Kidney glomerular epithelial cell (primary cell): ENCODE measurements around the gene POLR1G.

Source experiments
- DNase-seq: peaks from one replicate; lab custom pipeline; 2025; lab: John Stamatoyannopoulos, UW

Gene POLR1G, protein sequence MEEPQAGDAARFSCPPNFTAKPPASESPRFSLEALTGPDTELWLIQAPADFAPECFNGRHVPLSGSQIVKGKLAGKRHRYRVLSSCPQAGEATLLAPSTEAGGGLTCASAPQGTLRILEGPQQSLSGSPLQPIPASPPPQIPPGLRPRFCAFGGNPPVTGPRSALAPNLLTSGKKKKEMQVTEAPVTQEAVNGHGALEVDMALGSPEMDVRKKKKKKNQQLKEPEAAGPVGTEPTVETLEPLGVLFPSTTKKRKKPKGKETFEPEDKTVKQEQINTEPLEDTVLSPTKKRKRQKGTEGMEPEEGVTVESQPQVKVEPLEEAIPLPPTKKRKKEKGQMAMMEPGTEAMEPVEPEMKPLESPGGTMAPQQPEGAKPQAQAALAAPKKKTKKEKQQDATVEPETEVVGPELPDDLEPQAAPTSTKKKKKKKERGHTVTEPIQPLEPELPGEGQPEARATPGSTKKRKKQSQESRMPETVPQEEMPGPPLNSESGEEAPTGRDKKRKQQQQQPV

DNA sequence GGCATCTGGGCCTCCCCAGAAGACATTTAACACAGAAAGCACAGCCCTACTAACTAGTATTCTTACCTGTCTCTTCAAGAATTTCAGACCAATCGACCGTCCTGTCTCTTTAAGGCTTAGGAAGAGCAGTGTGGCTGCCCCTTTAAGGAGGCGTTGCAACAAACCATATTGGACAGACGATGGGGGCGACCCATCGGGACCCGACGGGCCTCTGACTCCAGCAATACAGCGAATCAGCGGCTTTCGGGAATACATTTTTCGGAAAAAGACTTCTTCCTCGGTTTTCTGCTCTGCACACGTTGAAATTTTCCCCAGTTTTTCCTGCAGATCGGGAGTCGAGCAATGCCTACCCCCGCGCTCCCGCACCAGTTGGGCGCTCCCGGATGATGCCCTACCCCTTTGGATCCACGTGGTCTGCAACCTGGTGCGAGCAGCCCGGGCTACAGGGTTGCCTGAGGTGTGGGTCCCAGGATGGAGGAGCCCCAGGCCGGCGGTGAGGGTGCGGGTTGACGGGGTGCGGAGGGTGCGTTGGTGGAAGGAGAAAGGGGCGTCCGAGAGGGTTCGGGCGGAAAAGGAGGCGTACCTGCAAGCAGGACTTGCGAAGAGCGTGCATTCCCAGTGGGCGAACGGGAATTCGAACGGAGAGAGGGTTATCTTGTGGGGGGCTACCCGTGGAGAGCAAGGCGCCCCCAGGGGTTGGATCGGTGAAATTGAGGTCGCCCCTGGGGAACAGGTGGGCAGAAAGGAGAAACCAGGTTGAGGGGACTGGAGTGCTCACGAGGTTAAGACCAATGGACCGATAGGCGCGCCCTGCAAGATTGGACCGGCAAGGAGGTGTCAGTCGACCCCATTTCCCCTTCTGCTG is at the start of gene POLR1G:
Gene POLR1G, plus strand, starts transcription at position 419 of the 865 bp plus-strand sequence. Its CDS starts 53 bp downstream, at position 472.
- peak; percentile 93 for DNase-seq

DNA sequence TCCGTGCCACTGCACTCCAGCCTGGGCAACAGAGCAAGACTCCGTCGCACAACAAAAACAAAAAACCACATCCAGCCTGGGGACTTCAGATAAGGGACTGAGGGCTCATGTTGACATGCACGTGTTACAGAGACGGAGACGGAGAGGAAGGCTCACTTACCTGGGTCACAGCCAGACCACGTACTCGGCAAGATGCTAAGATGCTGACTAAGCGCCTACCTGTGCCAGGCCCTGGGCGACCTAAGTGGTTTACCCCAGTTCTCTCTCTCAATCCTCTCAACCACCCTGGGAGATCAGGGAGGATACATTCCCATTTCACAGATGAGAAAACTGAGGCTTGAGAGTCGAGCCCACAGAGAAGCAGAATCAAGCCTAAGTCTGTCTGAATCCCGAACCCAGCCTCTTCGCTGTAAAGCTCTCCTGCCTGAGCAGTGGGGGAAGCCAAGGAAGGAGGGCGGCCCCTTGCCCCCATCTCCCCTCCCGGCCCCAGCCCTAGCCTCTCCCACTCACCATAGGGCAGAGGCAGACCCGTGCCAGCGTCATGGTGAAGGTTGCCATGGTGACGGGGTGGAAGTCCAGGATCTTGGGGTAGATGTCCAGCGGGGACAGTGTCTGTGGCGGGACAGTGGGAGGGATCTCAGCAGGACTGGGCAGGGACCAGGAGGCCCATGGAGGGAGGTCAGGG is 49.5 kb upstream of the POLR1G start:
- DNase-seq = no peak

DNA sequence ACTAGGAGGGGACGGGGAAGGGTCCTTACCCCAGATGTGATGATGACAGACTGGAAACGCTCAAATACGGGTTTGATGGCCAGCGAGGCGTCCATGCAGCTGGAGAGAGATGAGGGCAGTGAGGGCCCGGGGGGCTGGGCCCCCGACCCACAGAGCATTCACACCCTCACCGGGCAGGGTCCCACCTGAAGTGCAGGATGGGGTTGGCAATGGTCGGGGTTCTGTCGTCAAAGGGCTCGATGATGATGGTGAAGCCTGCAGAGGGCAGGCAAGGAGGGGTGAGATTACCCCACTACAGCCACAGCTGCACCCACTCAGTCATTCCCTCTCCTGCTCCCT is 49.0 kb upstream of the POLR1G start:
- DNase-seq = no peak

DNA sequence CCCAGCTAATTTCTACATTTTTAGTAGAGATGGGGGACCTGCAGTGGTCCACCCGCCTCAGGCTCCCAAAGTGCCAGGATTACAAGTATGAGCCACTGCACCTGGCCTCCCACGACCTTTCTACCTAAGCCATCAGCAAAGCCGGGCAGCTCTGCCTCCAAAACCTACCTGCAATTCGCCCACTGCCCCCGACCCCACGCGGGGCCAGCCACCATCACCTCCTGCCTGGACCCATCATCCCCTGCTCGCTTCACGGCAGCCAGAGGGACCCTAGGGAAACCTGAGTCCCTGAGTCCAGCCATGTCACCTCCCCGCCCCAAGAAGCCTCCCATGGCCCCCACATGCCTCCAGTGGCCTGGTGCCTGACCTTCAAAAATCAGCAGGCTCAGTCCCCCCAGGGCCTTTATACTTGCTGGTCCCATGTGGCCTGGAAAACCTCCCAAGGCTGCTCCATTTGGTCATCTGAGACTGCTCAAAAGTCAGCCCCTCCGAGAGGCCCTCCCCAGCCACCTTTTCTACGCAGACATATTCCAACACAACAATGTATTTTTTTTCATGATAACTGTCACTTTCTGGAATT is 48.1 kb upstream of the POLR1G start:
- no peak for DNase-seq

DNA sequence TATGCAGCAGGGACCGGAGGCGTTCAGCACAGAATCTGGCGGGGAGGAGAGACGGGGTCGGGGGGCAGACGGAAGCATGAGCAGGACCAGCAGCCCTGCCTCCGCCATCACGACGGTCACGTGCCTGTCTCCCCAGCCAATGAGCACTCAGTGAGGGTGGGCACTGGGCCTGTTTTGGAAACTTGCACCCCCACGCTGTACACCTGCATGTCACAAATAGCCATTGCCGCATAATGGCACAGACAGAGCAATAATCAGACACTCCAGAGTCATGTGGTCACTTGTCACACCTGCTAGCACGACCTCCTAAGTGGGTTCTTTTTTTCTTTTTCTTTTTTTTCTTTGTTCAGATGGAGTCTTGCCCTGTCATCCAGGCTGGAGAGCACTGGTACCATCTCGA is 44.8 kb upstream of the POLR1G start:
- no peak for DNase-seq

DNA sequence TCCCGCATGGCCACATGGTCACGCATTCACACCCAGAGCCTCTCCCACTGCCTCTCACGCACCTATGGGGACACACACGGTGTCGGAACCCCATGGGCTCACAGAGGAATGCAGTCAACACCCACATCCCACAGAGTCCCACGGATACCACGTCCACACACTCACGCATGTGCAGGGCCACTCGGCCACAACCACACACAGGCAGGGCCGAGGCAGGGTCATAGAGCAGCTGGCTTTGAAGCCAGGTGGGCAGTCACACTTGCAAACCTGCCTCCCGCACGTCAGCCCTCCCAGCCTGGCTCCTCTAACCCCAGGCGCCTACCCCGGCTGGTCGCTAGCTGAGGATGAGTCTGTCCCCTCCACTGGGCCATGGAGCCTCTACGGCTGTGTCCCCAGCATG is 44.2 kb upstream of the POLR1G start:
- no peak for DNase-seq

DNA sequence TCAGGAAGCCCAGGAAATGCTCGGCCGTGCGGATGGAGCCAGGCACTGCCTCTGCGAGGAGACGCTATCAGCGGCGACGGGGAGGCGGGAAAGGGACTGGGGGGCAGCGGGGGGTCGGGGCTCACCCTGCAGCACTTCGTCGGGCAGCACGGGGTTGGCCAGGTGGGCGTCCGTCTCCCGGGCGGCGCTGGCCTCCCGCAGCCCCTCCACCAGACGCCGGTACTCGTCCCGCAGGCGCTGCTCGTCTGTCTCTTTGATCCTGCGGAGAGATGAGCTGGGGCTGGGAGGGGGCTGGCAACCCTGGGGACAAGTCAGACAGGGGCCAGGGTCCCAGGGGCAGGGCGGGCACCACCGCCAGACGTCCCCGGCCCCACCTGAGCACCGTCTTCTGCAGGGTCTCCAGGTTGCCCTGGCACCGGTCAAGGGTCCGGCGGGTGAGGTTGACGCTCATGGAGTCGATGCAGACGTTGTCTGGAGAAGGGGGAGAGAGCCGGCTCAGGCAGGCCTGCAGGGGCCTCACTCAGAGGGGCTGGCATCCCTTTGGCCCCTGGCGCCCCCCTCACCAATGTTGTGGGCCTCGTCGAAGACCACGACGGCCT is 42.5 kb upstream of the POLR1G start:
- no peak for DNase-seq

DNA sequence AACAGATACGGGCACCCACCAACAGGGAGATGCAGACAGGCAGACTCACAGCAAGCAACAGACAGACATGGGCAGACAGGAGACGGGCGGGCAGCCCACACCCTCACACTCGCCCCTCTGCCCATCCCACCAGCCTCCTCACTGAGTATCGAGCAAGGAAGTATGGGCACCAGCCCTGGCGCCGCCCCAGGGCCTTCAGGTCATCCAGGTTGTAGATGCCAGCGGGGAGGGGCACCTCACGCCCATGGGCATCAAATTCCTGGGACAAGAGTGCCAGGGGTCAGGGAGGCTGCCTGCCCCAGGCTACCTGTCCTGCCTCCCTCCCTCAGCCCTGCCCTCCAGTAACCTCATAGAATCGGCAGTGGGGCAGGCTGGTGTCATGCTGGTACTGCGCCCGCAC is 41.7 kb upstream of the POLR1G start:
- DNase-seq = no peak

DNA sequence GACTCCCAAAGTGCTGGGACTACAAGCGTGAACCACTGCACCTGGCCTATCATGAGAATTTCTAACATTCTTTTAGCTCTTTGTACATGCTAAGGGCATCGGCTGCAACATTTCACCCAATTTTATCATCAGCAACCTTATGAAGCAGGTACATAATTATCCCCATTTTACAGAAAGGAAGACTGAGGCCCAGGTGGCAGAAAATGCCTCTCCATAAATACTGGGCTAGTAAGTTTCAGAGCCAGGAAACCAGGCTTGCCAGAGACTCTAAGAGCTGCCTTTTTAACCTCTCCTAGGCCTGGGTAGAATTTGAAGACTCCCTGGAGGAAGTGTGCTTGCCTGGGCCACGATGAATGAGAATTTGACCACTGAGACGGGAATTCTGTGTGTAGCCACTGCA is 38.3 kb upstream of the POLR1G start:
- DNase-seq = no peak

DNA sequence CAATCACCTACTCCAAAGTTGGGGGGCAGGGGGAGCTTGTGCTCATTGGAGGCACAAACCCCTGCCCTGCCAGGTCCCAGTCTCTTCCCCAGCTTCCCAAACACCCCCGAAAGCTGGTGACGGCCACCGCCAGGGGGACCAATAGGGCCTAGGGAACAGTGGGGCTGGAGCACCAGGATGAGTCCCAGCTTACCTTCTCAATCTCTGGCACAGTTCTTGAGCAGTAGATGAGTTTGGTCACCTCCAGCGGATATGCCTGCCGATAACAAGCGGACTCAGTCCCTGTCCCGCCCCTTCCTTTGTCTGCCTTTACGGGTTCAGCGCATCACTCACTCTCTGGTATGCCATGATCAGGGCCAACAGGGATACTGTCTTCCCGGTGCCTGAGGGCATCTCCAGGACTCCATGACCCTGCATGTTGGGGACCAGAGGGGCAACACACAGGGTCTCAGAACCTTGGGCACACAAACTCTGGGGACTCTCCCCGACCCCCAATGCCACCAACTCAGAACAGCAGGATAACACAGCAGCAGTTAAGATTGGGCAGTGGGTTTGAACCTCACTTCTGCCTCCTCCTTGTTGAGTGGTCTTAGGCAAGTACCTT is 37.6 kb upstream of the POLR1G start:
- no peak for DNase-seq

DNA sequence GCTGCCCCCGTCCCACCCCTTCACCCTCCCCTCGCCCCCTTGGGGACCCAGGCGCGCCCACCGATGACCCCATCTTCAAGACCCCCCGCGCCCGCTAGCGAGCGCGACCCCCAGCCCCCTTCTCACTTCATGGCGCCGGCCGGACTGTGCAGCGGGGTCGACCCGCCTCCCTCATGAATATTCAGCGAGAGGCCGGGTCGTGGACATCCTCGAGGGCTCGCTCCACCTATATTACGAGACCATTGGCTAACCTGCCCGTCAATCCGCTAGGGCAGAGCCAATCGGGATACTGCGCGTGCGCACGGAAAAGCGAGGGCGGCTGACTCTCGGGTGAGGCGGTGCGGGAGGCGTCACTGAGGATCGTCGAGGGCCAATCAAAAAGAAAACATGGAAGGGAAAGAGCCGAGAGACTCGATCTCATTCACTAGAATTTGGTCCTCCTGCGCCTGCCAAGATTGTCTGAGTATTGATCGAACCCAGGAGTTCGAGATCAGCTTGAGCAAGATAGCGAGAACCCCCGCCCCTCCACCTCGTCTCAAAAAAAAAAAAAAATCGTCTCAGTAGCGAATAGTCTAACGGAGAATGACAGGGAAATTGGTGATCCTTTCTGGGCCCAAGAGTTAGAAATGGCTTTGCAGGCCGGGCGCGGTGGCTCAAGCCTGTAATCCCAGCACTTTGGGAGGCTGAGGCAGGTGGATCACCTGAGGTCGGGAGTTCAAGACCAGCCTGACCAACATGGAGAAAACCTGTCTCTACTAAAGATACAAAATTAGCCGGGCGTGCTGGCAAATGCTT is 35.8 kb upstream of the POLR1G start, which contains the start of gene ERCC2:
Gene ERCC2, minus strand, starts transcription at position 164 of the 795 bp plus-strand sequence. Its CDS starts 33 bp downstream, at position 131.
- peak; percentile 94 for DNase-seq

DNA sequence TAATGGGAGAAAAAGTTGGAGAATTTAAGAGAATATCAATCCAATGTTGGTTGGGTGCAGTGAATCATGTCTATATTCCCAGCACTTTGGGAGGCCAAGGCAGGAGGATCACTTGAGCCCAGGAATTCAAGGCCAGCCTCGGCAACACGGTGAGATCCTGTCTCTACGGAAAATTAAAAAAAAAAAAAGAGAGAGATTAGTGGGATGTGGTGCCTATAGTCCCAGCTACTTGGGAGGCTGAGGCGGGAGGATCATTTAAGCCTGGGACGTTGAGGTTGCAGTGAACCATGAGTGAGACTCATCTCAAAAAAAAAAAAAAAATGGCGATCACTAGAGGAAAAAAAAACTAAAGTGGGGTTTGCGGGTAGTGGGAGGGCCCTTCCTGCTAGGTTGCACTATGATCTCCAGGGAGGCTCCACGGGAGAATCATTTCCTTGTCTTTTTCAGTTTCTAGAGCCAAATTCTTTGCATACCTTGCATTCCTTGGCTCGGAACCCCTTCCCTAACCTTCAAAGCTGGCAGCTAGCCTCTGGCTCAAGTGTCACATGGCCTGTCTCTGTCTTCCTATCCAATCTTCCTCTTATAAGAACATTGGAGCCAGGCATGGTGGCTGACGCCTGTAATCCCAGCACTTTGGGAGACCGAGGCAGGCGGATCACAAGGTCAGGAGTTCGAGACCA is 30.3 kb upstream of the POLR1G start:
- DNase-seq = peak; percentile 93

DNA sequence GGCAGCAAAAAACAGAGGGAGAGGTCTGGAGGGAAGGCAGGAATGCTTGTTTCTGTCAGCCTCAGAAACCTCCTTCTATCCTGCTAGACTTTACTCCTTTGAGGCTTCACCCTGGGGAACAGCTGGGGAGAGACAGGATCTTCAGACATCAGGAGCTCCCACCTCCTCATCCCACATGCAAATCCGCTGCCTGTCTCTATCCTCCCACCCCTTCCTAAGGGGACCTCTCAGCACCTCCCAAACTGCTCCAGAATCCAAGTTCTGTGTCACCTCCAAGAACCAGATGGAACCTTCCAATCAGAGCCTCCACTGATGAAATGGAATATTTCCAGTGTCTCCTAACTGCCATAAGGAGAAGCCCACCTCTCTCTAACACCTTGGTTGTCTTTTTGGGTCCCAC is 26.3 kb upstream of the POLR1G start:
- no peak for DNase-seq

DNA sequence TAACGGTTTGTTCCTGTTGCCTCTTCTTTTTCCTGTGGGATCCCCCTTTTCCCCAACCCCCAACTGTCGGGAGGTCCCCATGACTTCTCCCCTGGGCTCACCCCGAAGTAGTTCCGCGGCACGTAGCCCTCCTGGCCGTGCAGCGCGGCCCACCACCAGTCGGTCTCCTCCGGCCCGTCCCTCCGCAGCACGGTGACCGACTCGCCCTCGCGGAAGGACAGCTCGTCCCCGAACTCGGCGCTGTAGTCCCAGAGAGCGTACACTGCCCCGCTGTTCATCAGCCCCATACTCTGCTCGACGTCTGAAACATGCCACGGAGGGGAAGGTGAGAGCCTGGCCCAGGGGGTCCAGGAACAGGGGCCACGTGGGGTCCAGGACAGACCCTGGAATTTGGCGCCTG is 24.0 kb upstream of the POLR1G start:
- DNase-seq = no peak

DNA sequence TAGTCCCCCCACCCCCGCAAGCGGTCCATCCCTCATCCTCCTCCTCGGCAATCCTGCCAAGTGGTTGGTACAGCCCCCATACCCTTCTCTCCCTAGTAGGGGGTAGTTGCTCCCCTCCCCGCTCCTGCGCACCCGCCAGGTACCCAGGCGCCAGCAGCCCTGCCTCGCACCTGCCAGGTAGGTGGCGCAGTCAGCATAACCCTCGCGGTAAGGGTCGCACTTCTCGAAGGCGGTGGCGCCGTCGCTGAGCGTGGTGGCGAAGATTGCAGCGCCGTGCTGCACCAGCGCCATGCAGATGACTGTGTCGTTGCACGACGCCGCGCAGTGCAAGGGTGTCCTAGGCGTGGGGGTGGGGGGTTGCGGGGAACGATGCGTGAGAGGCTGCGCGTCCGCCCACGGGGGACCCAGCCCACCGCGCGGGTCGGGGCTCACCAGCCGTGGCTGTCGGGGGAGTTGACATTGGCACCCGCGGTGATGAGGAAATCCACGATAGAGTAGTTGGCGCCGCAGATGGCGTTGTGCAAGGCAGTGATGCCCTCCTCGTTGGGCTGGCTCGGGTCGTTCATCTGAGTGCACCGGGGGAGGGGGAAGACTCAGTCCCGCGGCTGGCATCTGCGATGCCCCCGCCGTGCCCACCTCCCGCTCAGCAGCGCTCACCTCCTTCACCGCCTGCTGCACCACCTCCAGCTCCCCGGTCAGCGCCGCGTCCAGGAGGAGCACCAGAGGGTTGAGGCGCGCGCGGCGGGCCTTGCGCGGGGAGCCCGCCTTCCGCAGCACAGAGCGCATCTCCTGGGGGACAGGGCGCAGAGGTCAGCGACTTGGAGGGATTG is 20.8 kb upstream of the POLR1G start:
- no peak for DNase-seq

DNA sequence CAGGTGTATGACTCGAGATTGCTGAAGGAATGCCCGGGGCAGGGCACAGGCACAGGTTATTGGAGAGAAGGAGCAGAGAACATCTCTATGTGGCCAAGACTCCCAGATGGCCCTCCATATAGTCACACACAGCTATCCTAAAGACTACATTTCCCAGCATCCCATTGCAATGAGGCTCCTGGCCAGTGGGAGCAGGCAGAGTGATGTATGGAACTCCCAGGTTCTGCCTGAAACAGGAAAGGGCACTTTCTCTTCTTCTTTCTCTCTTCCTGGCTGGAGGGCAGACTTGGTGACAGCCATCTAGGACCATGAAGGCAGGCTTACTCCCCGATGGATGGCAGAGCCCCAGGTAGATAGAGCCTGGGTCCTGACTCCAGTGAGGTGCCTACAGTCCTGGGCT is 15.1 kb upstream of the POLR1G start:
- DNase-seq = no peak

DNA sequence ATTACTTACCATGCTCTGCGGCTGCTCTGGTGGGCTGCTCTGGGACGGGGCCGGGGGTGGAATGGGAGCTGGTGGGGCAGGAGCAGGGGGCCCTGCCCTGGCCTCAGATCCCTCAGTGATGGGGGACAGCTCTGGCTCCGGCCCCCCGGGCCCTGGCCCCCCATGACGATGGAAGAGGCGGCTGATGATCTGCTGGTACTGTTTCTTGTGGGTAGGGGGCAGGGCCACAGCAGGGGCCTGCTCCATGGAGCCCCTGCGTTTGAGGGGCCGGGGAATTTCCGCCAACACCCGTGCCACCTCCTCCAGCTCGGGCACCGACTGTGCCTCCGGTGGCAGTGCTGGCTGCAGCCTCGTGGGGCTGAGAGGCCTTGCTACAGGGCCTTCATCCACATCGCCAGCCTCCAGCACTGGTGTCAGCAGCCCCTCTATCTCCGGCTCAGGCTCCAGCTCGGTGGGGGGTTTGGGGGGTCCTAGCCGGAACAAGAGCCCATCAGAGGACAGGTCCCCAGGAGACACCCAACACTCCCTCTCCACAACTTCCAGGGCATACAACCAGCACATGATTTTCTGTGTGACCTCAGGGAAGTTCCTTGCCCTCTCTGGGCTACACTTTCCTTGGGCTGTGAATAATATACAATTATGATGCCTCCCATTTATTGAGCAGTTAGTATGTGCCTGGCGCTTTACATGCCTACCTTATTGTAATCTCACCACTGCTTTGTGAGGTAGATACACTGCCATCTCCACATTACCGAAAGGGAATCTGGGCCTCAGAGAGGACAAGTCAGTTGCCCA is 14.4 kb upstream of the POLR1G start:
- no peak for DNase-seq
